Lower leg skin (tissue), 3 donors: ENCODE data around the gene LMO1.

Experiments
- CTCF ChIP-seq, 3 donors: fragments of 450-650 bp; IDR thresholded peaks; one replicate each; pipeline ENCODE4 v1.5.1; 2016; ENCODE audit warnings: antibody characterized with exemption in 3 of 3, mild to moderate bottlenecking in 3 of 3, moderate library complexity in 2 of 3
- POLR2A ChIP-seq, 2 donors: fragments of 450-650 bp; IDR thresholded peaks; one replicate each; pipeline ENCODE4 v1.6.1; 2016 to 2017; ENCODE audit warnings: antibody characterized with exemption in 2 of 2, mild to moderate bottlenecking in 1 of 2, moderate library complexity in 1 of 2

- TF ChIP-seq CTCF (IDR thresholded peaks at IDR 0.05) (no peak), POLR2A (IDR thresholded peaks at IDR 0.05) (no peak)
Measured at GRCh38 chr11:8309862-8310261, 46.2 kb upstream of the LMO1 start.
